ENCODE data around the gene CLEC2L. TPM values are rescaled to one million over a fixed set of nuclear protein-coding genes. Genes with fewer than 3 reads are reported as not detected.

Gene CLEC2L
- total and polyA plus RNA-seq, 2 of the 8 experiments (the other 6 are each of a cell fraction or from before 2014, with no cell fraction given): 0.20 to 1.9 TPM

- H3K79me1 ChIP-seq (ENCODE audit: low read depth, low read length): no peaks in the 10 kb centered on the region
- H3K14ac ChIP-seq (ENCODE audit: insufficient read length): no peak overlapping the region
- no peak overlapping the region for H2AK5ac ChIP-seq (ENCODE audit: low read depth, low read length)
- FAIRE-seq (no peak), DNase-seq (ENCODE audit: low read depth in 1 of 2, low spot score in 2 of 2) (no peak)
- POLR2A ChIA-PET (ENCODE audit: partially characterized antibody): interaction anchor here (0.6 kb wide), 1 partner anchor 1129 kb away, joined by 3 read pairs; no protein-coding TSS in a partner anchor
- H2BK5ac ChIP-seq (ENCODE audit: low read depth, low read length): no peak overlapping the region
- H2BK20ac ChIP-seq (ENCODE audit: low read length): no peak overlapping the region
- no peaks in the 10 kb centered on the region for H3K23me2 ChIP-seq (ENCODE audit: low read depth, low read length)
- no peak for TF ChIP-seq BRCA1 (IDR thresholded peaks at IDR 0.05; ENCODE audit: low read depth, low read length)
- no peak for TF ChIP-seq HDAC6 (IDR thresholded peaks at IDR 0.05; ENCODE audit: low read depth, low read length)
- TF ChIP-seq SP4 (IDR thresholded peaks at IDR 0.05; ENCODE audit: low read length): no peak
- TF ChIP-seq, protein P1, sequence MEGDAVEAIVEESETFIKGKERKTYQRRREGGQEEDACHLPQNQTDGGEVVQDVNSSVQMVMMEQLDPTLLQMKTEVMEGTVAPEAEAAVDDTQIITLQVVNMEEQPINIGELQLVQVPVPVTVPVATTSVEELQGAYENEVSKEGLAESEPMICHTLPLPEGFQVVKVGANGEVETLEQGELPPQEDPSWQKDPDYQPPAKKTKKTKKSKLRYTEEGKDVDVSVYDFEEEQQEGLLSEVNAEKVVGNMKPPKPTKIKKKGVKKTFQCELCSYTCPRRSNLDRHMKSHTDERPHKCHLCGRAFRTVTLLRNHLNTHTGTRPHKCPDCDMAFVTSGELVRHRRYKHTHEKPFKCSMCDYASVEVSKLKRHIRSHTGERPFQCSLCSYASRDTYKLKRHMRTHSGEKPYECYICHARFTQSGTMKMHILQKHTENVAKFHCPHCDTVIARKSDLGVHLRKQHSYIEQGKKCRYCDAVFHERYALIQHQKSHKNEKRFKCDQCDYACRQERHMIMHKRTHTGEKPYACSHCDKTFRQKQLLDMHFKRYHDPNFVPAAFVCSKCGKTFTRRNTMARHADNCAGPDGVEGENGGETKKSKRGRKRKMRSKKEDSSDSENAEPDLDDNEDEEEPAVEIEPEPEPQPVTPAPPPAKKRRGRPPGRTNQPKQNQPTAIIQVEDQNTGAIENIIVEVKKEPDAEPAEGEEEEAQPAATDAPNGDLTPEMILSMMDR (IDR thresholded peaks at IDR 0.05; ENCODE audit: control extremely low read depth in 1 of 3, insufficient read depth in 1 of 3, low read depth in 1 of 3, low read length in 3 of 3): no peak
- no peak for TF ChIP-seq CBX8 (IDR thresholded peaks at IDR 0.05; ENCODE audit: borderline replicate concordance, low read depth, low read length)
- TF ChIP-seq EP300 (IDR thresholded peaks at IDR 0.05; ENCODE audit: borderline replicate concordance in 1 of 2, low read depth in 2 of 2, low read length in 2 of 2): no peak
- TF ChIP-seq SAP30 (IDR thresholded peaks at IDR 0.05; ENCODE audit: insufficient read depth, insufficient replicate concordance, low read length): no peak
- H3K56ac ChIP-seq (replicated peaks; ENCODE audit: insufficient read length, low read depth, low read length): no peak overlapping the region
- no peak overlapping the region for H2BK15ac ChIP-seq (ENCODE audit: low read length)
- WGBS, 2 experiments (ENCODE audit: extremely low coverage in 1 of 2, insufficient coverage in 1 of 2, insufficient read length in 1 of 2, insufficient replicate concordance in 2 of 2, low coverage in 1 of 2, low lambda C conversion rate in 2 of 2, missing lambda C conversion rate in 1 of 2): 80% methylated on average over 3 of the region's 3 CpGs; no CpG with 5 or more reads in 1 of the 2 experiments
- no peak overlapping the region for H2AFZ ChIP-seq (ENCODE audit: low read length)
- H3K18ac ChIP-seq (ENCODE audit: extremely low read depth, low read length): no peak overlapping the region
- H3K27me3 ChIP-seq (replicated peaks in 1 of 4; ENCODE audit: control insufficient read depth in 3 of 4, extremely low read depth in 1 of 4, insufficient read depth in 3 of 4, low read length in 3 of 4): no peaks in the 10 kb centered on the region
- H4K20me1 ChIP-seq (replicated peaks in 1 of 2; ENCODE audit: control insufficient read depth in 1 of 2, insufficient read depth in 2 of 2, low read length in 2 of 2): no peaks in the 10 kb centered on the region
- H3K4me1 ChIP-seq (replicated peaks in 1 of 4; ENCODE audit: control insufficient read depth in 3 of 4, insufficient read depth in 4 of 4, low read length in 3 of 4): no peaks in the 10 kb centered on the region; a peak in 1 of 7 replicates
- H2BK12ac ChIP-seq (ENCODE audit: low read depth, low read length): no peak overlapping the region
- no peak overlapping the region for H3K23ac ChIP-seq (ENCODE audit: insufficient read length)
- no peaks in the 10 kb centered on the region for H3K79me2 ChIP-seq (ENCODE audit: control insufficient read depth in 1 of 2, insufficient read depth in 2 of 2, low read length in 2 of 2)
- H3K9ac ChIP-seq (replicated peaks in 1 of 4; ENCODE audit: extremely low read depth in 1 of 4, low read depth in 3 of 4, low read length in 3 of 4): no peak overlapping the region
- no peak overlapping the region for H2BK120ac ChIP-seq (replicated peaks; ENCODE audit: low read depth, low read length)
- H4K8ac ChIP-seq (ENCODE audit: extremely low read depth, insufficient read depth, low read length): no peak overlapping the region
- no peak overlapping the region for H3K27ac ChIP-seq (ENCODE audit: low read depth, low read length)
- no peak overlapping the region for H4K5ac ChIP-seq (ENCODE audit: insufficient read length, low read depth, low read length)
- H3K9me3 ChIP-seq (ENCODE audit: insufficient read depth in 2 of 2, low read depth in 1 of 2, low read length in 1 of 2): no peaks in the 10 kb centered on the region
- H3K4me3 ChIP-seq (ENCODE audit: extremely low read depth in 1 of 4, insufficient read depth in 2 of 4, low read depth in 3 of 4, low read length in 4 of 4): no peak overlapping the region
- H4K91ac ChIP-seq (replicated peaks; ENCODE audit: insufficient read length, low read length): no peak overlapping the region
- peaks cover 0 to 12% (median 0%) of the 10 kb centered on the region in 4 experiments; a peak in 1 of 8 replicates for H3K36me3 ChIP-seq (ENCODE audit: control insufficient read depth in 2 of 4, insufficient read depth in 4 of 4, low read length in 3 of 4)
- no peak overlapping the region for H3K4ac ChIP-seq (replicated peaks; ENCODE audit: insufficient read length, low read depth, low read length)
- CTCF ChIA-PET (ENCODE audit: partially characterized antibody): interaction anchor here (0.7 to 5.0 kb wide), 7 partner anchors 10 to 411 kb away, joined by 3 to 51 read pairs (median 3); no protein-coding TSS in a partner anchor
- H3K4me2 ChIP-seq (ENCODE audit: insufficient read depth in 1 of 2, low read depth in 2 of 2, low read length in 2 of 2): no peak overlapping the region
These were observed 68.2 kb downstream of the CLEC2L start for GRCh38 chr7:139591550-139592195.

All from H1 (cell line).